Lung (tissue), 12 donors: Measurements from ENCODE around the gene CAMK1. TPM values are rescaled to one million over a fixed set of nuclear protein-coding genes. Genes with fewer than 3 reads are reported as not detected.

ENCODE experiments used
- ATAC-seq: fragments of 200-7000 bp; cut with Tn5 transposase; one replicate; pipeline ENCODE4 v1.9.1; 2020; ENCODE audit warnings: moderate number of reproducible peaks; ENCODE audit not compliant: insufficient read depth, low FRiP score
- DNase-seq, 3 donors: peaks; one replicate each; pipeline ENCODE4 v3.0.0-alpha.2; 2013 to 2017
- H3K27ac ChIP-seq, 2 donors: one replicate each; pipeline ENCODE4 v1.5.1; 2013; ENCODE audit warnings: mild to moderate bottlenecking in 2 of 2, moderate library complexity in 2 of 2, control low read depth in 1 of 2, inconsistent platforms in 1 of 2, low read depth in 1 of 2, low read length in 1 of 2
- H3K27me3 ChIP-seq, 3 donors: one replicate each; pipeline ENCODE4 v1.5.1; 2013; ENCODE audit warnings: low read length in 2 of 3; ENCODE audit not compliant: control insufficient read depth in 3 of 3, insufficient read depth in 3 of 3
- H3K36me3 ChIP-seq, 4 donors: one replicate each; pipeline ENCODE4 v1.5.1; 2013; ENCODE audit warnings: low read length in 4 of 4, mild to moderate bottlenecking in 1 of 4, moderate library complexity in 1 of 4; ENCODE audit not compliant: control insufficient read depth in 4 of 4, insufficient read depth in 4 of 4
- H3K4me1 ChIP-seq, 5 donors: one replicate each; pipeline ENCODE4 v1.5.1; 2013; ENCODE audit warnings: low read length in 5 of 5, mild to moderate bottlenecking in 2 of 5, moderate library complexity in 1 of 5; ENCODE audit not compliant: control insufficient read depth in 5 of 5, insufficient read depth in 5 of 5
- H3K4me3 ChIP-seq: one replicate; pipeline ENCODE4 v1.5.1; 2013; ENCODE audit warnings: mild to moderate bottlenecking, control low read depth, moderate library complexity
- H3K9ac ChIP-seq, 2 donors: one replicate each; pipeline ENCODE4 v1.5.1; 2013; ENCODE audit warnings: low read length in 2 of 2, control low read depth in 1 of 2; ENCODE audit not compliant: insufficient read depth in 1 of 2
- H3K9me3 ChIP-seq, 4 donors: one replicate each; pipeline ENCODE4 v1.5.1; 2013; ENCODE audit warnings: low read length in 3 of 4, mild to moderate bottlenecking in 1 of 4, moderate library complexity in 1 of 4; ENCODE audit not compliant: control insufficient read depth in 4 of 4, insufficient read depth in 3 of 4
- CTCF ChIP-seq: IDR thresholded peaks from 2 replicates; pipeline ENCODE4 v1.5.1; 2012; ENCODE audit warnings: mild to moderate bottlenecking; ENCODE audit errors: control extremely low read depth, extremely low read depth
- WGBS, 2 donors: extraction: QIAGEN DNeasy Blood & Tissue Kit; methylation state at CpG; one replicate each; pipeline ENCODE4 v1.1.7; 2013; 5-methylcytosine and 5-hydroxymethylcytosine counted together
- polyA plus RNA-seq, 2 donors: library from polyadenylated mRNA; stranded (reverse); fragments of 200-250 nt; gene quantifications; one replicate each; pipeline ENCODE4 v1.2.1, GENCODE V29; 2013
- total RNA-seq, 2 donors: library from RNA; depleted of rRNA in 1 of 2; stranded (reverse); fragments of >200 nt in 1 of 2; gene quantifications; one replicate each; pipeline ENCODE4 v1.2.1, GENCODE V29; 2014 to 2021
- donor health status: control.
- donor health status: control.
- donor health status: Bipolar disorder and iron deficiency.
- donor health status: healthy.
- donor health status: DM: yes; HTN: yes; CAD: no.

Gene CAMK1
- total and polyA plus RNA-seq, 4 donors: 21.7 to 43.9 (median 32.8) TPM

- H3K4me3 ChIP-seq: no peak overlapping the region
- no peaks in the 10 kb centered on the region for H3K4me1 ChIP-seq
- no peaks in the 10 kb centered on the region for H3K9me3 ChIP-seq
- 25 to 30% methylated on average over 4 of the region's 4 CpGs for WGBS, 2 donors
- ATAC-seq: no peak
- TF ChIP-seq CTCF: no peak
- H3K36me3 ChIP-seq: no peaks in the 10 kb centered on the region
- H3K9ac ChIP-seq: no peak overlapping the region
- DNase-seq: no peak
- no peaks in the 10 kb centered on the region for H3K27me3 ChIP-seq
- H3K27ac ChIP-seq: no peak overlapping the region
Measured at GRCh38 chr3:9715136-9715535, 54.6 kb downstream of the CAMK1 start.

GRCh38 chr3:9713142-9713541, 56.6 kb downstream of the CAMK1 start:
- DNase-seq: no peak
- Histone ChIP-seq H3K36me3 (no peaks in the 10 kb centered on the region), H3K27me3 (no peaks in the 10 kb centered on the region), H3K4me1 (no peaks in the 10 kb centered on the region), H3K4me3 (no peak overlapping the region), H3K9me3 (no peaks in the 10 kb centered on the region), H3K9ac (no peak overlapping the region), H3K27ac (no peak overlapping the region)
- no peak for TF ChIP-seq CTCF
- 90 to 96% methylated on average over 4 of the region's 4 CpGs for WGBS, 2 donors
- no peak for ATAC-seq

- Histone ChIP-seq H3K27me3 (no peaks in the 10 kb centered on the region), H3K4me3 (no peak overlapping the region), H3K9ac (no peak overlapping the region), H3K36me3 (no peaks in the 10 kb centered on the region), H3K9me3 (no peaks in the 10 kb centered on the region), H3K4me1 (no peaks in the 10 kb centered on the region), H3K27ac (no peak overlapping the region)
- DNase-seq (no peak), ATAC-seq (no peak)
- WGBS, 2 donors: 89 to 98% methylated on average over 2 of the region's 2 CpGs
- no peak for TF ChIP-seq CTCF
Measured at GRCh38 chr3:9712415-9712814, 57.3 kb downstream of the CAMK1 start.

GRCh38 chr3:9710174-9710739, 59.5 kb downstream of the CAMK1 start:
- no peak for TF ChIP-seq CTCF
- WGBS, 2 donors: 81 to 87% methylated on average over 3 of the region's 3 CpGs
- no peak overlapping the region for H3K4me3 ChIP-seq
- H3K9me3 ChIP-seq: peaks cover 0 to 3% (median 0%) of the 10 kb centered on the region in 4 donors
- ATAC-seq (no peak), DNase-seq (no peak)
- H3K4me1 ChIP-seq: no peaks in the 10 kb centered on the region
- no peak overlapping the region for H3K9ac ChIP-seq
- H3K36me3 ChIP-seq: no peaks in the 10 kb centered on the region
- no peak overlapping the region for H3K27ac ChIP-seq
- H3K27me3 ChIP-seq: peaks cover 0 to 7% (median 0%) of the 10 kb centered on the region in 3 donors
